ENCODE results near the gene TSTD2. TPM values are rescaled to one million over a fixed set of nuclear protein-coding genes. Genes with fewer than 3 reads are reported as not detected.

The TSTD2 gene
- polyA plus RNA-seq, 1 of the 3 experiments (the other 2 are of a cell fraction): 11.5 TPM

GRCh38 chr9:97598461-97599288, 34.5 kb downstream of the TSTD2 start:
- Histone ChIP-seq H4K20me1 (ENCODE audit: insufficient read depth) (no peaks in the 10 kb centered on the region), H3K9me2 (no peaks in the 10 kb centered on the region), H3K79me2 (ENCODE audit: insufficient read depth) (no peaks in the 10 kb centered on the region), H3K4me1 (ENCODE audit: control insufficient read depth in 1 of 2, insufficient read depth in 2 of 2, low read depth in 1 of 2, low read length in 1 of 2) (peaks cover 0 to 34% of the 10 kb centered on the region in 2 experiments; a peak in 2 of 4 replicates), H3K27ac (ENCODE audit: low read depth in 2 of 2, low read length in 1 of 2) (peak overlapping the region in 1 of 2 experiments; percentile 58; a peak in 2 of 4 replicates), H3K4me2 (no peak overlapping the region), H2AFZ (ENCODE audit: low read depth) (no peak overlapping the region), H3K9ac (no peak overlapping the region), H3K9me3 (no peaks in the 10 kb centered on the region), H3K27me3 (ENCODE audit: insufficient read depth) (no peaks in the 10 kb centered on the region), H3K4me3 (ENCODE audit: low read depth in 2 of 2, low read length in 1 of 2) (no peak overlapping the region), H3K36me3 (replicated peaks in 1 of 2; ENCODE audit: control insufficient read depth in 1 of 2, insufficient read depth in 2 of 2, low read length in 1 of 2) (peaks cover 4 to 42% of the 10 kb centered on the region in 2 experiments), H3F3A (replicated peaks; ENCODE audit: insufficient read depth) (no peaks in the 10 kb centered on the region)
- ChIA-PET CTCF (interaction anchor here (0.6 to 28.6 kb wide), 40 partner anchors 9 to 742 kb away, joined by 3 to 677 read pairs (median 8); partner anchors contain the start of genes NCBP1, TMOD1 and TSTD2), POLR2A (interaction anchor here (0.8 to 1.9 kb wide), 9 partner anchors 17 to 131 kb away, joined by 3 to 10 read pairs (median 5); partner anchors contain the start of genes NCBP1, TMOD1 and TSTD2)
- peak; percentile 71 for DNase-seq
- TF ChIP-seq, protein P1, sequence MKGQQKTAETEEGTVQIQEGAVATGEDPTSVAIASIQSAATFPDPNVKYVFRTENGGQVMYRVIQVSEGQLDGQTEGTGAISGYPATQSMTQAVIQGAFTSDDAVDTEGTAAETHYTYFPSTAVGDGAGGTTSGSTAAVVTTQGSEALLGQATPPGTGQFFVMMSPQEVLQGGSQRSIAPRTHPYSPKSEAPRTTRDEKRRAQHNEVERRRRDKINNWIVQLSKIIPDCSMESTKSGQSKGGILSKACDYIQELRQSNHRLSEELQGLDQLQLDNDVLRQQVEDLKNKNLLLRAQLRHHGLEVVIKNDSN (IDR thresholded peaks at IDR 0.05; ENCODE audit: borderline replicate concordance, low read depth): no peak
- TF ChIP-seq RAD21 (IDR thresholded peaks at IDR 0.05; ENCODE audit: low read length) (peak; percentile 81), CHD2 (IDR thresholded peaks at IDR 0.05; ENCODE audit: low read length, partially characterized antibody) (peak; percentile 34), FOXM1 (IDR thresholded peaks at IDR 0.05; ENCODE audit: low read depth) (no peak), POLR2AphosphoS5 (IDR thresholded peaks at IDR 0.05; ENCODE audit: low read depth, low read length) (0 out of 2 replicates have a peak, but pooled peaks have one; percentile 17), SMC3 (IDR thresholded peaks at IDR 0.05; ENCODE audit: low read depth, low read length) (peak; percentile 88), MXI1 (IDR thresholded peaks at IDR 0.05; ENCODE audit: low read depth, low read length) (no peak)
- TF ChIP-seq, protein P2, sequence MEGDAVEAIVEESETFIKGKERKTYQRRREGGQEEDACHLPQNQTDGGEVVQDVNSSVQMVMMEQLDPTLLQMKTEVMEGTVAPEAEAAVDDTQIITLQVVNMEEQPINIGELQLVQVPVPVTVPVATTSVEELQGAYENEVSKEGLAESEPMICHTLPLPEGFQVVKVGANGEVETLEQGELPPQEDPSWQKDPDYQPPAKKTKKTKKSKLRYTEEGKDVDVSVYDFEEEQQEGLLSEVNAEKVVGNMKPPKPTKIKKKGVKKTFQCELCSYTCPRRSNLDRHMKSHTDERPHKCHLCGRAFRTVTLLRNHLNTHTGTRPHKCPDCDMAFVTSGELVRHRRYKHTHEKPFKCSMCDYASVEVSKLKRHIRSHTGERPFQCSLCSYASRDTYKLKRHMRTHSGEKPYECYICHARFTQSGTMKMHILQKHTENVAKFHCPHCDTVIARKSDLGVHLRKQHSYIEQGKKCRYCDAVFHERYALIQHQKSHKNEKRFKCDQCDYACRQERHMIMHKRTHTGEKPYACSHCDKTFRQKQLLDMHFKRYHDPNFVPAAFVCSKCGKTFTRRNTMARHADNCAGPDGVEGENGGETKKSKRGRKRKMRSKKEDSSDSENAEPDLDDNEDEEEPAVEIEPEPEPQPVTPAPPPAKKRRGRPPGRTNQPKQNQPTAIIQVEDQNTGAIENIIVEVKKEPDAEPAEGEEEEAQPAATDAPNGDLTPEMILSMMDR (IDR thresholded peaks at IDR 0.05): peak; percentile 88
- TF ChIP-seq, protein P3, sequence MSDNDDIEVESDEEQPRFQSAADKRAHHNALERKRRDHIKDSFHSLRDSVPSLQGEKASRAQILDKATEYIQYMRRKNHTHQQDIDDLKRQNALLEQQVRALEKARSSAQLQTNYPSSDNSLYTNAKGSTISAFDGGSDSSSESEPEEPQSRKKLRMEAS (IDR thresholded peaks at IDR 0.05; ENCODE audit: low read depth): no peak
- 14% methylated on average over 11 of the region's 11 CpGs for WGBS (ENCODE audit: low lambda C conversion rate)

GRCh38 chr9:97596906-97597305, 36.3 kb downstream of the TSTD2 start:
- no peak for DNase-seq
- no peaks in the 10 kb centered on the region for H4K20me1 ChIP-seq (ENCODE audit: insufficient read depth)
- POLR2A ChIA-PET: interaction anchor here (0.6 kb wide), 1 partner anchor 87 kb away, joined by 4 read pairs; no protein-coding TSS in a partner anchor
- H3K36me3 ChIP-seq (replicated peaks in 1 of 2; ENCODE audit: control insufficient read depth in 1 of 2, insufficient read depth in 2 of 2, low read length in 1 of 2): peaks cover 0 to 29% of the 10 kb centered on the region in 2 experiments
- 92% methylated on average over 4 of the region's 4 CpGs for WGBS (ENCODE audit: low lambda C conversion rate)
- no peak overlapping the region for H3K4me3 ChIP-seq (ENCODE audit: low read depth in 2 of 2, low read length in 1 of 2)
- H3K9me3 ChIP-seq: no peaks in the 10 kb centered on the region
- no peaks in the 10 kb centered on the region for H3K27me3 ChIP-seq (ENCODE audit: insufficient read depth)
- H3K4me1 ChIP-seq (ENCODE audit: control insufficient read depth in 1 of 2, insufficient read depth in 2 of 2, low read depth in 1 of 2, low read length in 1 of 2): peaks cover 0 to 35% of the 10 kb centered on the region in 2 experiments; a peak in 2 of 4 replicates
- H3K4me2 ChIP-seq: no peak overlapping the region
- no peak overlapping the region for H2AFZ ChIP-seq (ENCODE audit: low read depth)
- H3K27ac ChIP-seq (ENCODE audit: low read depth in 2 of 2, low read length in 1 of 2): 0 out of 4 replicates have a peak overlapping the region, but pooled peaks of 1 of the 2 experiments have one; percentile 9
- no peak overlapping the region for H3K9ac ChIP-seq
- no peaks in the 10 kb centered on the region for H3F3A ChIP-seq (replicated peaks; ENCODE audit: insufficient read depth)
- CTCF ChIA-PET: interaction anchor here (4.1 to 28.6 kb wide), 5 partner anchors 16 to 127 kb away, joined by 26 to 677 read pairs (median 101); partner anchors contain the start of gene TMOD1
- H3K79me2 ChIP-seq (ENCODE audit: insufficient read depth): no peaks in the 10 kb centered on the region
- H3K9me2 ChIP-seq: no peaks in the 10 kb centered on the region
- TF ChIP-seq RAD21 (IDR thresholded peaks at IDR 0.05; ENCODE audit: low read length) (no peak), SMC3 (IDR thresholded peaks at IDR 0.05; ENCODE audit: low read depth, low read length) (no peak), CHD2 (IDR thresholded peaks at IDR 0.05; ENCODE audit: low read length, partially characterized antibody) (no peak), TEAD4 (IDR thresholded peaks at IDR 0.05; ENCODE audit: borderline replicate concordance, insufficient read depth) (no peak), NFIC (IDR thresholded peaks at IDR 0.05; ENCODE audit: borderline replicate concordance) (no peak), MEF2A (IDR thresholded peaks at IDR 0.05; ENCODE audit: borderline replicate concordance, low read depth) (no peak)
- TF ChIP-seq, protein P2 (IDR thresholded peaks at IDR 0.05): no peak
- TF ChIP-seq, protein P4, sequence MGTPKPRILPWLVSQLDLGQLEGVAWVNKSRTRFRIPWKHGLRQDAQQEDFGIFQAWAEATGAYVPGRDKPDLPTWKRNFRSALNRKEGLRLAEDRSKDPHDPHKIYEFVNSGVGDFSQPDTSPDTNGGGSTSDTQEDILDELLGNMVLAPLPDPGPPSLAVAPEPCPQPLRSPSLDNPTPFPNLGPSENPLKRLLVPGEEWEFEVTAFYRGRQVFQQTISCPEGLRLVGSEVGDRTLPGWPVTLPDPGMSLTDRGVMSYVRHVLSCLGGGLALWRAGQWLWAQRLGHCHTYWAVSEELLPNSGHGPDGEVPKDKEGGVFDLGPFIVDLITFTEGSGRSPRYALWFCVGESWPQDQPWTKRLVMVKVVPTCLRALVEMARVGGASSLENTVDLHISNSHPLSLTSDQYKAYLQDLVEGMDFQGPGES (IDR thresholded peaks at IDR 0.05; ENCODE audit: low read depth, low read length): no peak
- TF ChIP-seq, protein P5, sequence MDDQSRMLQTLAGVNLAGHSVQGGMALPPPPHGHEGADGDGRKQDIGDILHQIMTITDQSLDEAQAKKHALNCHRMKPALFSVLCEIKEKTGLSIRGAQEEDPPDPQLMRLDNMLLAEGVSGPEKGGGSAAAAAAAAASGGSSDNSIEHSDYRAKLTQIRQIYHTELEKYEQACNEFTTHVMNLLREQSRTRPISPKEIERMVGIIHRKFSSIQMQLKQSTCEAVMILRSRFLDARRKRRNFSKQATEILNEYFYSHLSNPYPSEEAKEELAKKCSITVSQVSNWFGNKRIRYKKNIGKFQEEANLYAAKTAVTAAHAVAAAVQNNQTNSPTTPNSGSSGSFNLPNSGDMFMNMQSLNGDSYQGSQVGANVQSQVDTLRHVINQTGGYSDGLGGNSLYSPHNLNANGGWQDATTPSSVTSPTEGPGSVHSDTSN (IDR thresholded peaks at IDR 0.05): no peak
- TF ChIP-seq, protein P1 (IDR thresholded peaks at IDR 0.05; ENCODE audit: borderline replicate concordance, low read depth): no peak

Measured in SK-N-SH (cell line).